ENCODE results near the gene ASPSCR1. TPM values are rescaled to one million over a fixed set of nuclear protein-coding genes. Genes with fewer than 3 reads are reported as not detected.

ASPSCR1 gene
- total and polyA plus RNA-seq, 10 of the 15 experiments (the other 5 are each of a cell fraction or from before 2014, with no cell fraction given) = 1.5 to 48.4 (median 25.4) TPM

DNA sequence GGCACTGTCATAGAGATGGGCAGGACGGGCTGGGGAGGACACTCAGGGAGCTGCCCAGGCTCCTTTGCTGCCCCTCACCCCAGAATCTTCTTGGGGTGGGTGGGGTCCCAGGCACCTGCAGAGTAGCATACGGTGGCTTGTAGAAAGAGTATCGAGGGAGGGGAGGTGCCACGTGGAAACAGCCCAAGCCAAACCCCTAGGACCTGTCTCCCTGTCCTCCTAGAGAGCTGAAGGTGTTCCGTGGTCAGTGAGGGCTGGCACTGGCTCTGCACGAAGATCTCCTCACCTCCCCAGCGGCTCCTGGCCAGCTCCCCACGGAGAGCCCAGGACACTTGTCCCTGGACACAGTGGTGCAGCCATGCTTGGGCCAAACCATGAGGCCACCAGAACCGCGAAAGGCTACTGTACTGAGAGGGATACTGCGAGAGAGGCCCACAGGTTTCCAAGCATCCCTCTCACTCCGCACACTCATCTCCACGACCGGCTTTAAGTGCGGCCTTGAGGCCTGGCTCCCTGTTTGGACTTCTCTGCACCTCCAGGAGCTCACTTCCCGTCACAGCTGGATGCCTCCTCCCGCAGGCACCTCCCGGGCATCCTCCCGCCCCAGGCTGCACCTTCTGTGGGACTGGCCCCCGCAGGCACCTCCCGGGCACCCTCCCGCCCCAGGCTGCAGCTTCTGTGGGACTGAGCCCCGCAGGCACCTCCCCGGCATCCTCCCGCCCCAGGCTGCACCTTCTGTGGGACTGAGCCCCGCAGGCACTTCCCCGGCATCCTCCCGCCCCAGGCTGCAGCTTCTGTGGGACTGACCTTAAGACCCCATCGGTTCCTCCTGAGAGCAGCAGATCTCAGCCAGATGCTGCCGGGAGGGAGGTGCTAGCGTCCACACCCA is 47.9 kb upstream of the ASPSCR1 start:
- Histone ChIP-seq H3K4me1 (ENCODE audit: control insufficient read depth, insufficient read depth, low read length) (peaks cover 17% of the 10 kb centered on the region), H3K4me3 (no peak overlapping the region; the same call in 1 of the 2 replicates), H4K20me1 (ENCODE audit: control insufficient read depth, insufficient read depth) (no peaks in the 10 kb centered on the region; the same call in 1 of the 2 replicates), H3K4me2 (ENCODE audit: control insufficient read depth, insufficient read depth) (peak overlapping the region; percentile 87), H3K9me3 (replicated peaks; ENCODE audit: control insufficient read depth, insufficient read depth, low read length) (no peaks in the 10 kb centered on the region), H3K9ac (ENCODE audit: control insufficient read depth, insufficient read depth, low read length) (no peak overlapping the region), H3K79me2 (ENCODE audit: control insufficient read depth, insufficient read depth, low read length) (peaks cover 24% of the 10 kb centered on the region), H3K27ac (ENCODE audit: control insufficient read depth, insufficient read depth) (no peak overlapping the region), H3K27me3 (replicated peaks in 1 of 2; ENCODE audit: control insufficient read depth in 2 of 2, insufficient read depth in 2 of 2, low read length in 1 of 2) (no peaks in the 10 kb centered on the region), H3K36me3 (ENCODE audit: control insufficient read depth in 2 of 2, insufficient read depth in 2 of 2, low read length in 1 of 2) (peaks cover 0 to 2% of the 10 kb centered on the region in 2 experiments; a peak in 1 of 4 replicates), H2AFZ (ENCODE audit: control insufficient read depth, low read depth, low read length) (no peak overlapping the region)
- ATAC-seq (no peak), DNase-seq (ENCODE audit: low read depth, low spot score) (no peak), FAIRE-seq (no peak)
- WGBS (ENCODE audit: insufficient coverage, insufficient replicate concordance, low lambda C conversion rate, missing lambda C conversion rate) = 78% methylated on average over 25 of the region's 31 CpGs
- no peak for TF ChIP-seq ZNF24 (IDR thresholded peaks at IDR 0.05)
- TF ChIP-seq RCOR1 (conservative IDR thresholded peaks at IDR 0.05; ENCODE audit: low read depth, low read length) = no peak
- no peak for TF ChIP-seq TARDBP (IDR thresholded peaks at IDR 0.05; ENCODE audit: borderline replicate concordance)
- no peak for TF ChIP-seq ZNF207 (IDR thresholded peaks at IDR 0.05; ENCODE audit: borderline replicate concordance)
- no peak for TF ChIP-seq ZSCAN29 (IDR thresholded peaks at IDR 0.05)
- no peak for TF ChIP-seq TAF1 (IDR thresholded peaks at IDR 0.05; ENCODE audit: borderline replicate concordance, low read depth, low read length)
- no peak for TF ChIP-seq NFIC (IDR thresholded peaks at IDR 0.05; ENCODE audit: low read depth, low read length)
- TF ChIP-seq IRF3 (IDR thresholded peaks at IDR 0.05) = no peak
- TF ChIP-seq JUNB (IDR thresholded peaks at IDR 0.05) = no peak
- no peak for TF ChIP-seq FOS (IDR thresholded peaks at IDR 0.05; ENCODE audit: borderline replicate concordance, extremely low read depth, insufficient read length)
- TF ChIP-seq RELA (IDR thresholded peaks at IDR 0.05; ENCODE audit: borderline replicate concordance, partially characterized antibody) = no peak
- TF ChIP-seq, protein P1, sequence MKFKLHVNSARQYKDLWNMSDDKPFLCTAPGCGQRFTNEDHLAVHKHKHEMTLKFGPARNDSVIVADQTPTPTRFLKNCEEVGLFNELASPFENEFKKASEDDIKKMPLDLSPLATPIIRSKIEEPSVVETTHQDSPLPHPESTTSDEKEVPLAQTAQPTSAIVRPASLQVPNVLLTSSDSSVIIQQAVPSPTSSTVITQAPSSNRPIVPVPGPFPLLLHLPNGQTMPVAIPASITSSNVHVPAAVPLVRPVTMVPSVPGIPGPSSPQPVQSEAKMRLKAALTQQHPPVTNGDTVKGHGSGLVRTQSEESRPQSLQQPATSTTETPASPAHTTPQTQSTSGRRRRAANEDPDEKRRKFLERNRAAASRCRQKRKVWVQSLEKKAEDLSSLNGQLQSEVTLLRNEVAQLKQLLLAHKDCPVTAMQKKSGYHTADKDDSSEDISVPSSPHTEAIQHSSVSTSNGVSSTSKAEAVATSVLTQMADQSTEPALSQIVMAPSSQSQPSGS (IDR thresholded peaks at IDR 0.05; ENCODE audit: low read length) = no peak
- POLR2A ChIA-PET = interaction anchor here (0.8 to 1.0 kb wide), 2 partner anchors 12 to 22 kb away, joined by 4 to 5 read pairs; no protein-coding TSS in a partner anchor
- SMC1A ChIA-PET (ENCODE audit: uncharacterized antibody, unreplicated experiment) = no interaction called here
- CTCF ChIA-PET = interaction anchor here (1.9 kb wide), 1 partner anchor 60 kb away, joined by 6 read pairs; no protein-coding TSS in a partner anchor
- RAD21 ChIA-PET (ENCODE audit: unreplicated experiment) = interaction anchor here (1.6 kb wide), 1 partner anchor 37 kb away, joined by 4 read pairs; no protein-coding TSS in a partner anchor
- in situ Hi-C loops (cut with MboI) = no loop called here
- no TSS peak for BruUV-seq (replicated peaks)
- intact Hi-C loops (cut with micrococcal nuclease; ENCODE audit: unreplicated experiment) = loop anchor here (5.0 kb wide), 2 partner anchors 38 to 57 kb away; partner anchors contain the start of gene ARHGDIA
